Measurements from ENCODE around the gene SPRED2.
"Not testable (repeated sequence)": the region's sequence is repeated elsewhere in the genome, so short reads cannot be mapped to it uniquely, and the experiment has no call there.

SPRED2 gene

GRCh38 chr2:65340898-65341681, 91.3 kb downstream of the SPRED2 start:
- DNase-seq (ENCODE audit: low read depth), result no peak

GRCh38 chr2:65339648-65340047, 92.8 kb downstream of the SPRED2 start:
- no peak for DNase-seq (ENCODE audit: low read depth)

- DNase-seq (ENCODE audit: low read depth), result not testable (repeated sequence)
Measured at GRCh38 chr2:65338830-65339495, 93.4 kb downstream of the SPRED2 start.

GRCh38 chr2:65337915-65338314, 94.5 kb downstream of the SPRED2 start:
- DNase-seq (ENCODE audit: low read depth), result not testable (repeated sequence)

GRCh38 chr2:65334714-65335113, 97.7 kb downstream of the SPRED2 start:
- no peak for DNase-seq (ENCODE audit: low read depth)

- no peak for DNase-seq (ENCODE audit: low read depth)
Measured at GRCh38 chr2:65331336-65332025, 100.9 kb downstream of the SPRED2 start.

- no peak for DNase-seq (ENCODE audit: low read depth)
Measured at GRCh38 chr2:65329525-65329924, 102.9 kb downstream of the SPRED2 start.

GRCh38 chr2:65326276-65326675, 106.1 kb downstream of the SPRED2 start:
- DNase-seq (ENCODE audit: low read depth), result no peak

GRCh38 chr2:65325066-65325465, 107.3 kb downstream of the SPRED2 start:
- no peak for DNase-seq (ENCODE audit: low read depth)

- DNase-seq (ENCODE audit: low read depth), result no peak
Measured at GRCh38 chr2:65320946-65321345, 111.5 kb downstream of the SPRED2 start.

GRCh38 chr2:65320042-65320725, 112.2 kb downstream of the SPRED2 start:
- no peak for DNase-seq (ENCODE audit: low read depth)

GRCh38 chr2:65319674-65320041, 112.7 kb downstream of the SPRED2 start:
- DNase-seq (ENCODE audit: low read depth), result no peak

- no peak for DNase-seq (ENCODE audit: low read depth)
Measured at GRCh38 chr2:65319072-65319673, 113.2 kb downstream of the SPRED2 start.

- no peak for DNase-seq (ENCODE audit: low read depth)
Measured at GRCh38 chr2:65317841-65318240, 114.6 kb downstream of the SPRED2 start.

GRCh38 chr2:65317351-65317750, 115.0 kb downstream of the SPRED2 start:
- DNase-seq (ENCODE audit: low read depth), result not testable (repeated sequence)

GRCh38 chr2:65316072-65316471, 116.3 kb downstream of the SPRED2 start:
- no peak for DNase-seq (ENCODE audit: low read depth)

- DNase-seq (ENCODE audit: low read depth), result no peak
Measured at GRCh38 chr2:65314801-65315441, 117.5 kb downstream of the SPRED2 start.

GRCh38 chr2:65313954-65314256, 118.5 kb downstream of the SPRED2 start:
- no peak for DNase-seq (ENCODE audit: low read depth)

GRCh38 chr2:65313126-65313953, 119.1 kb downstream of the SPRED2 start:
- DNase-seq (ENCODE audit: low read depth), result no peak

- DNase-seq (ENCODE audit: low read depth), result no peak
Measured at GRCh38 chr2:65311596-65311995, 120.8 kb downstream of the SPRED2 start.

GRCh38 chr2:65311049-65311448, 121.3 kb downstream of the SPRED2 start:
- DNase-seq (ENCODE audit: low read depth), result no peak

Data from activated T-helper 1 cell treated with Interleukin-2 at 50 U/mL for 16 hours (primary cell).